Measurements from ENCODE around the gene NAB2.

NAB2 gene

GRCh38 chr12:57138526-57139272 lies 49.8 kb downstream of the NAB2 start:
- peak; percentile 80 for DNase-seq

DNA sequence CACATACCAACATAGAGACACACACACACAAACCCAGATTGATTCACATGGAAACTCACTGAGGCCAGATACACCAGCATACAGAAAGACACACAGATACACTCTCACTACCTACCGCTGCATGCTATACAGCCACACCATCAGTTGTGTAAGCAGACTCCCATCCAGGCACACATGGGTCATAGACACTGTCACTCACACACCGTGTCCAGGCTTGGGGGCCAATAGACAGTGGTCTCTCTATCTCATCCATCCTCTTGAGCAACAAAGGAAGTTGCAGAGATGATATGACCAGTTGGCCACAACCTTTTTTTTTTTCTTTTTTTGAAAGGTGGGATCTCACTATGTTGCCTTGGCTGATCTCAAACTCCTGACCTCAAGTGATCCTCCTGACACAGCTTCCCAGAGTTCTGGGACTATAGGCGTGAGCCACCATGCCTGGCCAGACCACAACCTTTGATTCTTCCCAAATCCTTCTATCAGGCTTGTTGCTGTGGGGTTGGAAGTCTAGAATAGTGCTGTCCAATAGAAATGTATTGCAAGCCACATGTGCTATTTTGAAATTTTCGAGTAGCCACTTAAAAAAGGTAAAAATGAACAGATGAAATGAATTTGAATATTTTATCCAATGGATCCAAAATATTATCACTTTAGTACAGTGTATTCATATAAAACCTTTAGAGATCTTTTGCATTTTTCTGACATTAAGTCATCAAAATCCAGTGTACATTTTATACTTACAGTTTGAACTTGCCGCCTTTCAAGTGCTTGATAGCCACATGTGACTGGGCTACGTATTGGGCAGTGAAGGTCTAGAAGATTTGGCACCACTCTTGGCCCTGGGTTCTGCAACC lies 51.1 kb downstream of the NAB2 start:
- DNase-seq = peak; percentile 64

DNA sequence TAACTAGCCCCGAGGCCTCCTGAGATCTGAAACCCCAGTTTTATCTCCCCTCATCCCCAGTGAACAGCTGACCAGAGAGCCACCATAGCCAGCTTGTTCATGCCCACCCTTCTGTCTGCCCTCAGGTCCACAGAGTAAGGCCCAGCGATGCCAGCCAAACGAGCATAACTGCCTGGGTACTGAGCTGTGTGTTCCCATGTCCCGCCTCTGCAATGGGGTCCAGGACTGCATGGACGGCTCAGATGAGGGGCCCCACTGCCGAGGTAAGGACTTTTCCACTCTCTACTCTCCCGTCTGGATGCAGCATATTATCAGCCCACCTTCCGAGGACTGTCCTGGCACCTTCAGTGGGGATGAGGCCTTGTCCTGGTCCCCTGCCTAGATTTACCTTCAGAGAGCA lies 52.3 kb downstream of the NAB2 start:
- no peak for DNase-seq

GRCh38 chr12:57142121-57142520 lies 53.2 kb downstream of the NAB2 start:
- DNase-seq = no peak

DNA sequence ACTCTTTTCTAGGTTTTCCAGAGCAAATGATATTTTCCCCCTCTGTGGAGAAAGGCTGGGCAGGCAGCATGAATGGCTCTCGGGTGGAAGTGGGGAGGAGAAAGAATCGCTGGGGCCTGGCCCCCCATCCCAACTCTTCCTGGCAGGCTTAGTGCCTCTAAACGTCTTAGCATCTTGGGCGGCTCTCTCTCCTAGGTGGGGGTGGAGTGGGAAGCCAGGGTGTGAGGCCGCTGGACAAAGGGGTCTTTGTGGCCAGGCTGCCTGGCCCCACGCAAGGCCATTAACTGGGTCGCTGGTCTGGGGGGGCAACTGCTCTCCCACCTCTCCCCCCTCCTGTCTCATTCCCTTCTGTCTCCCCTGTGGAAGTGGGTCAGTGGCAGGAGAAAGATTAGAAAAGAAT lies 53.8 kb downstream of the NAB2 start:
- DNase-seq = no peak

GRCh38 chr12:57143454-57143853 lies 54.5 kb downstream of the NAB2 start:
- DNase-seq = no peak

Measured in inflammatory macrophage treated with lipopolysaccharide for 4 hours (primary cell).